Measurements from ENCODE around the gene ZBTB32.

ZBTB32 gene

GRCh38 chr19:35734273-35734672, 29.9 kb downstream of the ZBTB32 start:
- in situ Hi-C loops (cut with HindIII; ENCODE audit: low sequenced_read_pairs) = no loop called here

- in situ Hi-C loops (cut with HindIII; ENCODE audit: low sequenced_read_pairs) = no loop called here
Observed at GRCh38 chr19:35734889-35735288, 30.5 kb downstream of the ZBTB32 start.

- in situ Hi-C loops (cut with HindIII; ENCODE audit: low sequenced_read_pairs) = no loop called here
Observed at GRCh38 chr19:35736913-35737886, 32.8 kb downstream of the ZBTB32 start.

- in situ Hi-C loops (cut with HindIII; ENCODE audit: low sequenced_read_pairs) = no loop called here
Observed at GRCh38 chr19:35738021-35738886, 33.9 kb downstream of the ZBTB32 start.

- in situ Hi-C loops (cut with HindIII; ENCODE audit: low sequenced_read_pairs) = no loop called here
Observed at GRCh38 chr19:35738887-35739229, 34.5 kb downstream of the ZBTB32 start.

GRCh38 chr19:35739275-35740107, 35.1 kb downstream of the ZBTB32 start:
- in situ Hi-C loops (cut with HindIII; ENCODE audit: low sequenced_read_pairs) = no loop called here

- in situ Hi-C loops (cut with HindIII; ENCODE audit: low sequenced_read_pairs) = no loop called here
Observed at GRCh38 chr19:35740108-35740422, 35.7 kb downstream of the ZBTB32 start.

GRCh38 chr19:35740423-35741202, 36.3 kb downstream of the ZBTB32 start:
- in situ Hi-C loops (cut with HindIII; ENCODE audit: low sequenced_read_pairs) = no loop called here

GRCh38 chr19:35741203-35741515, 36.8 kb downstream of the ZBTB32 start:
- in situ Hi-C loops (cut with HindIII; ENCODE audit: low sequenced_read_pairs) = no loop called here

- in situ Hi-C loops (cut with HindIII; ENCODE audit: low sequenced_read_pairs) = no loop called here
Observed at GRCh38 chr19:35742121-35742724, 37.9 kb downstream of the ZBTB32 start, which contains the start of gene IGFLR1. Gene IGFLR1 (minus strand): TSS chr19:35742452. CDS start chr19:35741180, 1,272 bp downstream.

- in situ Hi-C loops (cut with HindIII; ENCODE audit: low sequenced_read_pairs) = no loop called here
Observed at GRCh38 chr19:35743640-35744429, 39.5 kb downstream of the ZBTB32 start.

GRCh38 chr19:35744430-35745327, 40.3 kb downstream of the ZBTB32 start:
- in situ Hi-C loops (cut with HindIII; ENCODE audit: low sequenced_read_pairs) = no loop called here

- in situ Hi-C loops (cut with HindIII; ENCODE audit: low sequenced_read_pairs) = no loop called here
Observed at GRCh38 chr19:35745328-35746086, 41.1 kb downstream of the ZBTB32 start, which contains the start of the genes PSENEN and U2AF1L4. Gene PSENEN (plus strand): TSS chr19:35745651. CDS start chr19:35745931, 280 bp downstream. Gene U2AF1L4 (minus strand): TSS chr19:35745418. CDS start chr19:35745391, 27 bp downstream.

- in situ Hi-C loops (cut with HindIII; ENCODE audit: low sequenced_read_pairs) = no loop called here
Observed at GRCh38 chr19:35746087-35746462, 41.7 kb downstream of the ZBTB32 start.

- in situ Hi-C loops (cut with HindIII; ENCODE audit: low sequenced_read_pairs) = no loop called here
Observed at GRCh38 chr19:35746531-35746930, 42.2 kb downstream of the ZBTB32 start.

- in situ Hi-C loops (cut with HindIII; ENCODE audit: low sequenced_read_pairs) = no loop called here
Observed at GRCh38 chr19:35748106-35749020, 44.0 kb downstream of the ZBTB32 start, which contains the start of gene LIN37. Gene LIN37 (plus strand): TSS chr19:35748576. CDS start chr19:35748725, 149 bp downstream.

All from DLD1 (cell line).